Thoracic aorta endothelial cell (primary cell): Measurements from ENCODE around the gene AP5M1. TPM values are rescaled to one million over a fixed set of nuclear protein-coding genes. Genes with fewer than 3 reads are reported as not detected.

Experiments used
- total RNA-seq: library from RNA; depleted of rRNA; stranded (reverse); fragments of >200 nt; gene quantifications from 2 replicates; pipeline ENCODE4 v1.2.3, GENCODE V29; 2012

AP5M1 gene
- total RNA-seq, result 51.8 and 54.8 TPM in 2 replicates

DNA sequence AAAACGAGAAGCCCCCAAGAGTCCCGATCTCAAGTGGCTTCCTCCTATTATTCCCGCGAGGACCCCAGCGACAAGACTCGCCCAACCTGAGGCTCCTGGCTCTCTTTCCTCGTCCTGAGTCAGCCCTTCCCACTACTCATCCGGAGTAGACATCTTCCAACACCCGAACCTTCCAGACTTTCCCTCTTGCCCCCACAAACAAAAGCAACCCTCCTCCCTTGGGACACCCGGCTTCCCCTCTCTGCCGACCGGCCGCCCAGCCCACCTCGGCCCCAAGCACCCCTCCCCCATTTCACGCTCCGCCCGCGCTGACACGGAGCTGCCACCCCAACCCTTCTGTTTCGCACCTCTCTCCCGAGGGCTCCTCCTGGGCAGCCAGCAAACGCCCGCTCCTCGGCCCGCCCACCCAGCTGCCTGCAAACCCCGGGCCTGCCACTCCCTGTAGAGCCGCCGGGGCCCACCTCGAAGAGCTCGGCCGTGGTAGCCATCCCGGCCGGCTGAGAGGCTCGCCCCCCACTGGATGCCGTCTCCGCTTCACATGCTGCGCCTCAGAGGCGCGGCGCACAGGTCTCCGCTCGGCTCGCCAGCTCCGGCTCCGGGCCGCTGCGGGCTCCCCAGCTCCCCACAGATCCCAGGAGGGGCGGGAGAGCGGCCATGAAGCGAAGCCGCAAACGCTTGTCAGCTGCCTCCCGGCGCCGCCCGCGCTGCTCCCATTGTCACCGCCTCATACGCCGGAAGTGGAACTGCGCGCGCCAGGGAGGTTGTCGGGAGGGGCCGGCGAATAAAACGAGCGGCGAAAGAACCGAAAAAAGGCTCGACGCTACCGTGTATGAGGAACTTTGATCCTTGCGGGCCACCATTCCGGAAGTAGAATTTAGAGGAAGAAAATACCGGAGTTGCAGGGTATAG is at the start of gene AP5M1, which contains the start of gene EXOC5:
TSS of gene AP5M1 (plus strand) at position 811 of the 909 bp plus-strand sequence. CDS start 344 bp downstream, outside the sequence.
TSS of gene EXOC5 (minus strand) at position 745 of the 909 bp plus-strand sequence. CDS start at position 488, 257 bp downstream.

Other genes with a start within 250 kb of the AP5M1 start
- gene EXOC5, start 66 bp upstream of the AP5M1 start, total RNA-seq, result 166 and 167 TPM in 2 replicates
- gene NAA30, start 121.6 kb downstream of the AP5M1 start, total RNA-seq, result 46.6 and 55.7 TPM in 2 replicates
- gene CCDC198, start 224.9 kb downstream of the AP5M1 start, total RNA-seq, result not detected in 2 replicates